Activated T-cell treated with anti-CD3 and anti-CD28 coated beads for 24 hours (primary cell): Measurements from ENCODE around the gene FRAT2.
"Not testable (repeated sequence)": the region's sequence is repeated elsewhere in the genome, so short reads cannot be mapped to it uniquely, and the experiment has no call there.

Experiments used
- DNase-seq: peaks from one replicate; pipeline ENCODE4 v3.0.0-alpha.2; 2020; ENCODE audit warnings: low read depth

The FRAT2 gene

GRCh38 chr10:97290576-97291356 is 43.8 kb downstream of the FRAT2 start:
- not testable (repeated sequence) for DNase-seq

- DNase-seq, result not testable (repeated sequence)
These were observed 44.5 kb downstream of the FRAT2 start for GRCh38 chr10:97290076-97290475.
